ENCODE measurements around the gene PIK3AP1.

- TF ChIP-seq, protein P1, sequence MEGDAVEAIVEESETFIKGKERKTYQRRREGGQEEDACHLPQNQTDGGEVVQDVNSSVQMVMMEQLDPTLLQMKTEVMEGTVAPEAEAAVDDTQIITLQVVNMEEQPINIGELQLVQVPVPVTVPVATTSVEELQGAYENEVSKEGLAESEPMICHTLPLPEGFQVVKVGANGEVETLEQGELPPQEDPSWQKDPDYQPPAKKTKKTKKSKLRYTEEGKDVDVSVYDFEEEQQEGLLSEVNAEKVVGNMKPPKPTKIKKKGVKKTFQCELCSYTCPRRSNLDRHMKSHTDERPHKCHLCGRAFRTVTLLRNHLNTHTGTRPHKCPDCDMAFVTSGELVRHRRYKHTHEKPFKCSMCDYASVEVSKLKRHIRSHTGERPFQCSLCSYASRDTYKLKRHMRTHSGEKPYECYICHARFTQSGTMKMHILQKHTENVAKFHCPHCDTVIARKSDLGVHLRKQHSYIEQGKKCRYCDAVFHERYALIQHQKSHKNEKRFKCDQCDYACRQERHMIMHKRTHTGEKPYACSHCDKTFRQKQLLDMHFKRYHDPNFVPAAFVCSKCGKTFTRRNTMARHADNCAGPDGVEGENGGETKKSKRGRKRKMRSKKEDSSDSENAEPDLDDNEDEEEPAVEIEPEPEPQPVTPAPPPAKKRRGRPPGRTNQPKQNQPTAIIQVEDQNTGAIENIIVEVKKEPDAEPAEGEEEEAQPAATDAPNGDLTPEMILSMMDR (conservative IDR thresholded peaks at IDR 0.05), result no peak
- TF ChIP-seq EZH2 (IDR thresholded peaks at IDR 0.05; ENCODE audit: low read depth), result no peak
Observed at GRCh38 chr10:96568402-96568801, 151.9 kb downstream of the PIK3AP1 start.
